ENCODE data around the gene PREP.

The PREP gene

GRCh38 chr6:105442369-105442768 is 39.5 kb upstream of the PREP start:
- CTCF ChIA-PET: interaction anchor here (0.7 to 1.3 kb wide), 2 partner anchors 10 to 254 kb away, joined by 3 to 5 read pairs; no protein-coding TSS in a partner anchor
- Histone ChIP-seq H3K4me1 (ENCODE audit: control insufficient read depth, insufficient read depth, low read length) (no peaks in the 10 kb centered on the region), H3K9me3 (ENCODE audit: control insufficient read depth, insufficient read depth, low read depth, low read length) (no peaks in the 10 kb centered on the region), H3K36me3 (ENCODE audit: control insufficient read depth in 2 of 2, insufficient read depth in 1 of 2, low read length in 2 of 2) (no peaks in the 10 kb centered on the region), H3K27ac (ENCODE audit: extremely low read depth, low read depth, low read length) (no peak overlapping the region), H3K4me3 (ENCODE audit: low read depth, low read length) (no peak overlapping the region)
- POLR2A ChIA-PET: no interaction called here
- no peak for TF ChIP-seq WT1 (tag by site-specific recombination; IDR thresholded peaks at IDR 0.05)
- TF ChIP-seq, protein P1, sequence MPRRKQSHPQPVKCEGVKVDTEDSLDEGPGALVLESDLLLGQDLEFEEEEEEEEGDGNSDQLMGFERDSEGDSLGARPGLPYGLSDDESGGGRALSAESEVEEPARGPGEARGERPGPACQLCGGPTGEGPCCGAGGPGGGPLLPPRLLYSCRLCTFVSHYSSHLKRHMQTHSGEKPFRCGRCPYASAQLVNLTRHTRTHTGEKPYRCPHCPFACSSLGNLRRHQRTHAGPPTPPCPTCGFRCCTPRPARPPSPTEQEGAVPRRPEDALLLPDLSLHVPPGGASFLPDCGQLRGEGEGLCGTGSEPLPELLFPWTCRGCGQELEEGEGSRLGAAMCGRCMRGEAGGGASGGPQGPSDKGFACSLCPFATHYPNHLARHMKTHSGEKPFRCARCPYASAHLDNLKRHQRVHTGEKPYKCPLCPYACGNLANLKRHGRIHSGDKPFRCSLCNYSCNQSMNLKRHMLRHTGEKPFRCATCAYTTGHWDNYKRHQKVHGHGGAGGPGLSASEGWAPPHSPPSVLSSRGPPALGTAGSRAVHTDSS (tag by site-specific recombination; IDR thresholded peaks at IDR 0.05): no peak
- no peak for TF ChIP-seq ZNF324 (tag by site-specific recombination; IDR thresholded peaks at IDR 0.05)
- TF ChIP-seq TCF7L2 (IDR thresholded peaks at IDR 0.05; ENCODE audit: borderline replicate concordance, low read depth, low read length): no peak
- TF ChIP-seq ZNF202 (tag by site-specific recombination; IDR thresholded peaks at IDR 0.05; ENCODE audit: borderline replicate concordance): no peak
- TF ChIP-seq ZNF26 (tag by site-specific recombination; IDR thresholded peaks at IDR 0.05): no peak
- no peak for TF ChIP-seq ZFHX2 (tag by site-specific recombination; conservative IDR thresholded peaks at IDR 0.05)
- TF ChIP-seq, protein P2, sequence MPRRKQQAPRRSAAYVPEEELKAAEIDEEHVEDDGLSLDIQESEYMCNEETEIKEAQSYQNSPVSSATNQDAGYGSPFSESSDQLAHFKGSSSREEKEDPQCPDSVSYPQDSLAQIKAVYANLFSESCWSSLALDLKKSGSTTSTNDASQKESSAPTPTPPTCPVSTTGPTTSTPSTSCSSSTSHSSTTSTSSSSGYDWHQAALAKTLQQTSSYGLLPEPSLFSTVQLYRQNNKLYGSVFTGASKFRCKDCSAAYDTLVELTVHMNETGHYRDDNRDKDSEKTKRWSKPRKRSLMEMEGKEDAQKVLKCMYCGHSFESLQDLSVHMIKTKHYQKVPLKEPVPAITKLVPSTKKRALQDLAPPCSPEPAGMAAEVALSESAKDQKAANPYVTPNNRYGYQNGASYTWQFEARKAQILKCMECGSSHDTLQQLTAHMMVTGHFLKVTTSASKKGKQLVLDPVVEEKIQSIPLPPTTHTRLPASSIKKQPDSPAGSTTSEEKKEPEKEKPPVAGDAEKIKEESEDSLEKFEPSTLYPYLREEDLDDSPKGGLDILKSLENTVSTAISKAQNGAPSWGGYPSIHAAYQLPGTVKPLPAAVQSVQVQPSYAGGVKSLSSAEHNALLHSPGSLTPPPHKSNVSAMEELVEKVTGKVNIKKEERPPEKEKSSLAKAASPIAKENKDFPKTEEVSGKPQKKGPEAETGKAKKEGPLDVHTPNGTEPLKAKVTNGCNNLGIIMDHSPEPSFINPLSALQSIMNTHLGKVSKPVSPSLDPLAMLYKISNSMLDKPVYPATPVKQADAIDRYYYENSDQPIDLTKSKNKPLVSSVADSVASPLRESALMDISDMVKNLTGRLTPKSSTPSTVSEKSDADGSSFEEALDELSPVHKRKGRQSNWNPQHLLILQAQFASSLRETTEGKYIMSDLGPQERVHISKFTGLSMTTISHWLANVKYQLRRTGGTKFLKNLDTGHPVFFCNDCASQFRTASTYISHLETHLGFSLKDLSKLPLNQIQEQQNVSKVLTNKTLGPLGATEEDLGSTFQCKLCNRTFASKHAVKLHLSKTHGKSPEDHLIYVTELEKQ (tag by site-specific recombination; IDR thresholded peaks at IDR 0.05; ENCODE audit: borderline replicate concordance): no peak
- TF ChIP-seq, protein P3, sequence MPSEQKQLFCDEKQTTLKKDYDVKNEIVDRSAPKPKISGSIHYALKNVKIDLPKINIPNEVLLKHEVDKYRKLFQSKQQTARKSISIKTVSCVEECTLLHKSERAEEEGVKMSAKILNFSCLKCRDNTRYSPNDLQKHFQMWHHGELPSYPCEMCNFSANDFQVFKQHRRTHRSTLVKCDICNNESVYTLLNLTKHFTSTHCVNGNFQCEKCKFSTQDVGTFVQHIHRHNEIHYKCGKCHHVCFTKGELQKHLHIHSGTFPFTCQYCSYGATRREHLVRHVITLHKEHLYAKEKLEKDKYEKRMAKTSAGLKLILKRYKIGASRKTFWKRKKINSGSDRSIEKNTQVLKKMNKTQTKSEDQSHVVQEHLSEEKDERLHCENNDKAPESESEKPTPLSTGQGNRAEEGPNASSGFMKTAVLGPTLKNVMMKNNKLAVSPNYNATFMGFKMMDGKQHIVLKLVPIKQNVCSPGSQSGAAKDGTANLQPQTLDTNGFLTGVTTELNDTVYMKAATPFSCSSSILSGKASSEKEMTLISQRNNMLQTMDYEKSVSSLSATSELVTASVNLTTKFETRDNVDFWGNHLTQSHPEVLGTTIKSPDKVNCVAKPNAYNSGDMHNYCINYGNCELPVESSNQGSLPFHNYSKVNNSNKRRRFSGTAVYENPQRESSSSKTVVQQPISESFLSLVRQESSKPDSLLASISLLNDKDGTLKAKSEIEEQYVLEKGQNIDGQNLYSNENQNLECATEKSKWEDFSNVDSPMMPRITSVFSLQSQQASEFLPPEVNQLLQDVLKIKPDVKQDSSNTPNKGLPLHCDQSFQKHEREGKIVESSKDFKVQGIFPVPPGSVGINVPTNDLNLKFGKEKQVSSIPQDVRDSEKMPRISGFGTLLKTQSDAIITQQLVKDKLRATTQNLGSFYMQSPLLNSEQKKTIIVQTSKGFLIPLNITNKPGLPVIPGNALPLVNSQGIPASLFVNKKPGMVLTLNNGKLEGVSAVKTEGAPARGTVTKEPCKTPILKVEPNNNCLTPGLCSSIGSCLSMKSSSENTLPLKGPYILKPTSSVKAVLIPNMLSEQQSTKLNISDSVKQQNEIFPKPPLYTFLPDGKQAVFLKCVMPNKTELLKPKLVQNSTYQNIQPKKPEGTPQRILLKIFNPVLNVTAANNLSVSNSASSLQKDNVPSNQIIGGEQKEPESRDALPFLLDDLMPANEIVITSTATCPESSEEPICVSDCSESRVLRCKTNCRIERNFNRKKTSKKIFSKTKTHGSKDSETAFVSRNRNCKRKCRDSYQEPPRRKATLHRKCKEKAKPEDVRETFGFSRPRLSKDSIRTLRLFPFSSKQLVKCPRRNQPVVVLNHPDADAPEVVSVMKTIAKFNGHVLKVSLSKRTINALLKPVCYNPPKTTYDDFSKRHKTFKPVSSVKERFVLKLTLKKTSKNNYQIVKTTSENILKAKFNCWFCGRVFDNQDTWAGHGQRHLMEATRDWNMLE (tag by site-specific recombination; conservative IDR thresholded peaks at IDR 0.05; ENCODE audit: low read depth): no peak
- TF ChIP-seq ZNF785 (tag by site-specific recombination; IDR thresholded peaks at IDR 0.05): no peak
- TF ChIP-seq ZNF426 (tag by site-specific recombination; IDR thresholded peaks at IDR 0.05): no peak
- TF ChIP-seq, protein P4, sequence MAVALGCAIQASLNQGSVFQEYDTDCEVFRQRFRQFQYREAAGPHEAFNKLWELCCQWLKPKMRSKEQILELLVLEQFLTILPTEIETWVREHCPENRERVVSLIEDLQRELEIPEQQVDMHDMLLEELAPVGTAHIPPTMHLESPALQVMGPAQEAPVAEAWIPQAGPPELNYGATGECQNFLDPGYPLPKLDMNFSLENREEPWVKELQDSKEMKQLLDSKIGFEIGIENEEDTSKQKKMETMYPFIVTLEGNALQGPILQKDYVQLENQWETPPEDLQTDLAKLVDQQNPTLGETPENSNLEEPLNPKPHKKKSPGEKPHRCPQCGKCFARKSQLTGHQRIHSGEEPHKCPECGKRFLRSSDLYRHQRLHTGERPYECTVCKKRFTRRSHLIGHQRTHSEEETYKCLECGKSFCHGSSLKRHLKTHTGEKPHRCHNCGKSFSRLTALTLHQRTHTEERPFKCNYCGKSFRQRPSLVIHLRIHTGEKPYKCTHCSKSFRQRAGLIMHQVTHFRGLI (tag by site-specific recombination; IDR thresholded peaks at IDR 0.05): no peak
- TF ChIP-seq, protein P5, sequence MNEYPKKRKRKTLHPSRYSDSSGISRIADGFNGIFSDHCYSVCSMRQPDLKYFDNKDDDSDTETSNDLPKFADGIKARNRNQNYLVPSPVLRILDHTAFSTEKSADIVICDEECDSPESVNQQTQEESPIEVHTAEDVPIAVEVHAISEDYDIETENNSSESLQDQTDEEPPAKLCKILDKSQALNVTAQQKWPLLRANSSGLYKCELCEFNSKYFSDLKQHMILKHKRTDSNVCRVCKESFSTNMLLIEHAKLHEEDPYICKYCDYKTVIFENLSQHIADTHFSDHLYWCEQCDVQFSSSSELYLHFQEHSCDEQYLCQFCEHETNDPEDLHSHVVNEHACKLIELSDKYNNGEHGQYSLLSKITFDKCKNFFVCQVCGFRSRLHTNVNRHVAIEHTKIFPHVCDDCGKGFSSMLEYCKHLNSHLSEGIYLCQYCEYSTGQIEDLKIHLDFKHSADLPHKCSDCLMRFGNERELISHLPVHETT (tag by site-specific recombination; IDR thresholded peaks at IDR 0.05): no peak
- no peak for TF ChIP-seq ZNF791 (tag by site-specific recombination; IDR thresholded peaks at IDR 0.05)
